ENCODE measurements around the gene NIPAL3.

DNA sequence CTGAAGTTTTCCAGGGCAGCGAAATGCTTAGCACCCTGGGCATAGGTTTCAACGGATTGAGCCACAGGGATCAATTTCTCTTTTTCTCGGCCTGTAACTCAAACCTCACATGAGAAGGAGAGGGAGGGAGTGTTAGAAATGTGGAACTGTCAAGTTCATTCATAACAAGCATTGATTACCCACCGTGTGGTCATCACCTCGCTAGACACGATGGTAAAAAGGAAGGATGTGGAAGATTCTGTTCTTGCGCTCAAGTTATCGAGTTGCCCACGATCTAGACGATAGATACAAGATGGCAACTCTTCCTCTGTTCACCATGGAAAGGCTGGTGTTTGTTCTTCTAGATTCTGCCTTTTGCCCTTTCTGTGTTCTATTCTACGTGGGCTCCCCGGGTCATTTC, 83.0 kb downstream of the NIPAL3 start:
- TF ChIP-seq POLR2AphosphoS5 (IDR thresholded peaks at IDR 0.05; ENCODE audit: low read depth, low read length) (no peak), POLR2A (IDR thresholded peaks at IDR 0.05; ENCODE audit: low read depth, low read length) (no peak), TAF1 (IDR thresholded peaks at IDR 0.05; ENCODE audit: low read depth, low read length) (no peak), SPI1 (IDR thresholded peaks at IDR 0.05; ENCODE audit: low read depth, low read length) (no peak)

Measured in GM12891 (cell line).